ENCODE data around the gene MAP2.

The MAP2 gene

GRCh38 chr2:209424781-209425470, 1.1 kb downstream of the MAP2 start:
- no peak for DNase-seq

DNA sequence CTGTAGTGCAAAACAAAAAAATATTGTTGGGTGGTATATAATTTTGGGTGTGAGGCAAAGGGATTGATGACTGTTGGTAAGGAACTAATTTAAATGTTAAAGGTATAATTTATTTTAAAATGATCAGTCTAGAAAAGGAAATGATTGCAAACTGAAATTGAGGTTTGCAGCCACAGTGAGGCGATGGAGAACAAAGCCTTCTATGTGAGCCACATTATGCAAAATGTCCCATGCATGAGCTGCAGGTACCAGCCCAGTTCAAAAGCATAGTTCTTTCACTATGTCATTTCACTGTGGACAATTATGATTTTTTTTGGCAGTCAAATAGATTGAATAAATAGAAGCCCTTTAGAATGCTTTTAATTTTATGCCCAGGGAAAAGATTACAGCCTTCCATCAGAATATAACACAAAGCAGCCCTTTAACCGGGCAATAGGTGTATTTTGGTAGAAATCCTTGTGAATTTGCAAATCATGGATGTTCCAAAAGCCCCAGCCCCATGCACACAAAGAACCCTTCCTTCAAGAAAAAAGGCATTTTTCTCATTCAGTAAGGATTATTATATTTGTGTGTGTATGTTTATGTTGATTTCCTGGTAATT, 1.7 kb downstream of the MAP2 start:
- no peak for DNase-seq

DNA sequence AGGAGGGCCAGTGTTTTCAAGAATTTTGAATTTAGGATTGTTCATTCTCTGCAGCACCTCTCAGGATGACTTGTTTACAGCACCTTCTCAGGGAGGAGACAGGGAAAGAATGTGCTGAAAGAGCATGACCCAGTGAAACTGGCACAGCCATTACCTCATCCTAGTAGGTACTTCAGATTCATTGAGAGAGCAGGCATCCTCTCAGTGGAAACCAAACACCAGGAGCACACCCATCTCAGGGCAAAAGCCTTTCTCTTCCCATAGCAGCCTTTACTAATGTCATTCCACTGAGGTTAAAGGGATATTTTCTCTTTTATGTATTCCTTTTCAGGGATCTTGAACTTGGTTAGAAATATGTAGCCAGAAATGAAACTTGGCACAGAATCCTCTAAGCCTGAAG, 2.6 kb downstream of the MAP2 start:
- no peak for DNase-seq

- DNase-seq: no peak
These were observed 7.9 kb downstream of the MAP2 start for GRCh38 chr2:209431701-209432100.

GRCh38 chr2:209441541-209441940, 17.7 kb downstream of the MAP2 start:
- no peak for DNase-seq

DNA sequence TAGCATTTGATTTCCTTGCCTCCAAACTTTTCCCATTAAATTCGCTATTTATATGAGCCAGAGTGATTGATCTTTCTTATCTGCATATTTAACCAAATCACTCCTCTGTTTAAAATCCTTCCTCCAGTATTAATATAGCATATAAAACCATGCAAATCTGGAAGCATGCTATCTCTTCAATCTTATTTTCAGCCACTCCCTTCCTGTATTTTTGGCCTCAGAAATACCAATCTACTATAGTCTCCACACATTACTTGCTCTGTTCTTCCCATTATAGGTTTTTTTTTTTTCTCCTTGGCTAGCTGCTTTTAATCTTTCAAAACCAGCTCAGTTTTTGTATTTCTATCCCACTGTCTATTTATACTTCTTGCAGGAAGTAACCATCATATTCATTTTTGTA, 19.1 kb downstream of the MAP2 start:
- no peak for DNase-seq

DNA sequence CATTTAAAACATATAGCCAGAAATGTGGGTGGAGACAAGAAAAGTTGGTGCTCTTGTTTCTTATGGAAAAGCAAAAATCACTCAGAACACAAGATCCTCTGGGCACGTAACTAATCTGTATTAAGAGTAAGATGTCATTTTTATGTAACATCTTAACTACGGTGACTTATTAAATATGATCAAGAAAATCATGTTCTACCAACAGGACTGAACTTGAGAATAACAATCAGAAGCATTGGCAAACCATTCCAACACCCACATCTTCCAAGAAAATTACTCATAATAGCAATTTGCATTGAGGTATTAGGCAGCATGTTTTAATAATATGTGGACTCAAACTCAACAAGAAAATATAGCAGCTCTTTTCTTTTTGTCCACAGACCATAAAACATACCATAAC, 21.6 kb downstream of the MAP2 start:
- no peak for DNase-seq

DNA sequence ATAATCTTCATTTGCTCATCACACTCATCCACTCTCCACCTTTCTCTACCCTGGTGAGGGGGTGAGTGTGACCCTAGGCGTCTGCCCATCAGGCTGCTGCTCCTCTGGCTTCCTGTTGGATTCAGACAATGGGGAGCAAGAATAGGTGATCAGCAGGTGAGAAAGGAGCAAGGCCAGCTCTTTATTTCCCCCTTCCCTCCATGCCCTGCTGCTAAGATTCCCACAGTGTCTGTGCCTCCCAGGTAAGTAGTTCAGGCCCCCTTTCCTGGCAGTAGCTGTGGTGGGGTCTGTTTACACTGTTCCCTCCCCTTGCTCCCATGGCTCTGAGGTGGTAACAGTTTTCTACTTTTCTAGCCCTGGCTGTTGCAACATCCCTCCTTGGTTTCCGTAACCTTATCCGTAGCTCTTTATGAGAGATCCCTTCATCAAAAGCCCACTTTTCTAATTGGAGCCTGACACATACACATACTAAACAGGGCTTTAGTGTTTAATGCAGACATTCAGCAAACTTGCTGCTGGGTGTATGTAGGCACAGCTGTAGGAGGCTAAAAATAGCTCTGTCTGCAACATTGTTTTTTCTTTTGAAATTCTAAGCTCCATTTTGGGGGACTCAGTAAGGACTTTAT, 27.5 kb downstream of the MAP2 start:
- DNase-seq: no peak

DNA sequence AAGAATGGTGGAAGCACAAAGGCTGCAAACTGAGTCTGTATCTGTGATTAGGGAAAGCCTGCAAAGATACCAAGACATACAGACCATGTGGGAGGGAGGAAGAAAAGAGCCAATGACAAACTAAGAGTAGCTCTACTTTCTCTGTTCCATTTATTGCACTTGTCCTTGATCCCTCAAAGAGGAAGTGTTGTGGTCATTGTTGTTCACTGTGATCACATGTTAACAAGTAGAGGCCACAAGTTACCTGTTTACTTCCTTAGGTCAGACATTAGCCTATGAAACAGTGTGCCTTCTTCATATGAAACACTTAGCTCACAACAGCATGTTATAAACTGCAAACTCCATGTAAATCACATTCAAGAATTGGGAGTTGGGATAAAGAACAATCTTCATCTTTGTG, 32.6 kb downstream of the MAP2 start:
- no peak for DNase-seq

- no peak for DNase-seq
These were observed 34.4 kb downstream of the MAP2 start for GRCh38 chr2:209458008-209458979.

DNA sequence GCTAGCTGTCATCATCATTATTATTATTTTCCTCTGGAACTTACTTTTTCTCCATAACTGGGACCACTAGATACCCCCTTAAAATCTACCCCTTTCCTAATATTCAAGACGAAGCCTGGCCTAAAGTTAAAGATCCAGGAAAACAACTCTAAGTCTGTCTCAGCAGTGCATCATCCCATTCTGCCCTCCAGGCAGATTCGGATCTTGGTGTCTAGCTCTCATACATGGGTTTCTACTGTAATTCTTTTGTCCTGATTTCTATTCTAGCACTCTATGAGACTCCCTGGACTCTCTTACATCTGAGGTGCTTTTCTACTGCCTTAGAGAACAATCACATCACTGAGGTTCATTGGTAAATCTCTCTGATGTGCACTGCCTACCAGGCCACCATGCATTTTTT, 35.5 kb downstream of the MAP2 start:
- DNase-seq: no peak

- no peak for DNase-seq
These were observed 36.4 kb downstream of the MAP2 start for GRCh38 chr2:209460151-209460761.

- DNase-seq: no peak
These were observed 39.4 kb downstream of the MAP2 start for GRCh38 chr2:209463226-209463625.

DNA sequence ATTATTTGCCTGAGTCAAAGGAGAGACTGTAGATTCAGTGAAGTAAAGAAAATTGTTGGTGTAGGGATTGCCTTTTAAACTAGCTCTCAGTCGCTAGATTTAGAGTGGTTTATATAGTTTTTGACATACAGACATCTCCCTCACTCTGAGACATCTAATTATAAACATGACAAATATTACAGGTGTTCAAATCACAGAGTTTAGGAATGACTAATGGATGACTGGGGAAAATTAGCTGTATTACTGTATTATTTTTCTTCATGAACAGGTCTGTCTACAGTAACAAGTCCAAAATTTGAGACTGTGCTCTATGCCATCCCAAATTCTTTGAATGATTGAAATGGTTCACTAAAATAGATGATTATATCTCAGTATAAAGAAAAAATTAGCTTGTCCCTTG, 40.0 kb downstream of the MAP2 start:
- DNase-seq: no peak

- DNase-seq: no peak
These were observed 45.0 kb downstream of the MAP2 start for GRCh38 chr2:209468846-209469245.

DNA sequence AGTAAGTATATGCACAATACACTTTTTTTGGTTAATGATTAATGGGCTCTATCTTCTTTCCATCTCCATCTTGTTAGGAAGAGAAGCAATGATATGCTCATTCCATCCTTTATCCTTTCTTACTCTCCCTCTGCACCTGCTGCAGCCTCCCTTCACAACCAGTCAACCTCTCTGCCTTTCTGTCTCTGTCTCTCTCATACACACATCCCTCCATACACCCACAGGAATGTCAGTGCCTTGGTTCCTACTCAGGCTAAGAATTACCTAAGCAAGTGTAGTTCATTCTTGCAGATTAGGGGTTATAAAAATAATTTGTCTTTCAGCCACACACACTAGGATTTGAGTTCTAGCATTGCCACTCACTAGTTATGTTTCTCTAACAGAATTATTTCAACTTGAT, 45.6 kb downstream of the MAP2 start:
- DNase-seq: no peak

- no peak for DNase-seq
These were observed 46.6 kb downstream of the MAP2 start for GRCh38 chr2:209470466-209470865.

- no peak for DNase-seq
These were observed 47.2 kb downstream of the MAP2 start for GRCh38 chr2:209471037-209471436.

GRCh38 chr2:209472112-209472832, 48.4 kb downstream of the MAP2 start:
- no peak for DNase-seq

- DNase-seq: no peak
These were observed 49.0 kb downstream of the MAP2 start for GRCh38 chr2:209472871-209473270.

DNA sequence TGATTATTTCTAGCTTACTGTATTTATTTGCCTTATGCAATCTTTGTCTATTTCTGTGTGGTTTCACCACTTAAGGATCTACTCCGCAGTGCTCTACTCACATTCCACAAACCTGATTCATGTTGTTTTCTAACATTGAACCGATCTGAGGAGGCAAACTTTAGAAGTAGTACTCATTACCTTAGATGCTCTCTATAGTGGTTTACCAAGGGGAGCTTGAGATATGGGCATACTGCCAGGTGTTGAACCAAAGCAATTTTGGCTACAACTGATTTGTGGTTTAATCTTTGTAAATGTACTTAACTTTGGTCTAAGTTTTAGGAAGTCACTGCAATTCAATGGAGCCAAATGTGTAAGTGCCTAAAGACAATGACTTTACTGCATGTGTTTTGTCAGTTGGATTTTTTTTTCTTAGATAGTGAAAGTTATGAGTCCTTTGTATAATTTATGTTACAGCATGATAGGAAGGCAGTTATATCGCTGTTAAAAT, 50.1 kb downstream of the MAP2 start:
- DNase-seq: no peak

- DNase-seq: no peak
These were observed 51.1 kb downstream of the MAP2 start for GRCh38 chr2:209474960-209475359.
